ENCODE results near the gene ZFYVE1.
A peak's percentile ranks its signal among the peaks of the same experiment; 100 is the strongest.
"Not testable (repeated sequence)": the region's sequence is repeated elsewhere in the genome, so short reads cannot be mapped to it uniquely, and the experiment has no call there.

Gene ZFYVE1

DNA sequence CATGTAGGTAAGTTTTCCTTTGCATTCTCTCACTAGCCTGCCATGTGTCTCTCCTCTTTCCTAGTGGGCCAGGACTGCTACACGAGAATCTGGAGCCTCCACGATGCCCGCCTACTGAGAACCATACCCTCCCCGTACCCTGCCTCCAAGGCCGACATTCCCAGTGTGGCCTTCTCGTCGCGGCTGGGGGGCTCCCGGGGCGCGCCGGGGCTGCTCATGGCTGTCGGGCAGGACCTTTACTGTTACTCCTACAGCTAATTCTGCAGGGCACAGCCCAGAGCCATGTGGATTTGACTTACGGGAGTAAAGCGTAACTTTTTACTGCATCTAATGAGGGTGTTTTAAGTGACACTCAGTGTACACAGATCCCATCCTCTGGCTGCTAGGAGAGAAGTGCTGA lies 68.4 kb downstream of the ZFYVE1 start:
- DNase-seq (ENCODE audit: extremely low read depth, low read depth) = no peak

DNA sequence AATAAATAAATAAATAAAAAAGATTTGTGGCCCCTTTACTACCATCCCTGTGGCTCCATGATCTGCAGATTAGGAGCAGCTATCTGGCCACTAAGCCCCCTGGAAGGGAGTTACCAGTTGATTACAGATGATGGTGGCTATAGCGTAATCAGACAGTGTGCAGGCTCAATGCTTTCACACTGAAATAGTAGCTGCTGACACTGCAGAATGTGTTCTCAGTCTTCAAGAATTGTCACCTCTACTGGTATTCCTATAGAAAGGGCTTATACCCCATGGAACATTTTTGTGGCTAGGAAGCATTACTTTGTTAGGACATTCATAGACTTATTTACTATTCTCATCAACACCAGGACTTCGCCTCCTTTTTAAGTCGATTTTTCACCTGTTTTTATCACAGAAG lies 69.7 kb downstream of the ZFYVE1 start:
- DNase-seq (ENCODE audit: extremely low read depth, low read depth) = no peak
- no peak overlapping the region for H3K4me3 ChIP-seq (replicated peaks; ENCODE audit: low read depth, low read length)
- TF ChIP-seq, protein P1, sequence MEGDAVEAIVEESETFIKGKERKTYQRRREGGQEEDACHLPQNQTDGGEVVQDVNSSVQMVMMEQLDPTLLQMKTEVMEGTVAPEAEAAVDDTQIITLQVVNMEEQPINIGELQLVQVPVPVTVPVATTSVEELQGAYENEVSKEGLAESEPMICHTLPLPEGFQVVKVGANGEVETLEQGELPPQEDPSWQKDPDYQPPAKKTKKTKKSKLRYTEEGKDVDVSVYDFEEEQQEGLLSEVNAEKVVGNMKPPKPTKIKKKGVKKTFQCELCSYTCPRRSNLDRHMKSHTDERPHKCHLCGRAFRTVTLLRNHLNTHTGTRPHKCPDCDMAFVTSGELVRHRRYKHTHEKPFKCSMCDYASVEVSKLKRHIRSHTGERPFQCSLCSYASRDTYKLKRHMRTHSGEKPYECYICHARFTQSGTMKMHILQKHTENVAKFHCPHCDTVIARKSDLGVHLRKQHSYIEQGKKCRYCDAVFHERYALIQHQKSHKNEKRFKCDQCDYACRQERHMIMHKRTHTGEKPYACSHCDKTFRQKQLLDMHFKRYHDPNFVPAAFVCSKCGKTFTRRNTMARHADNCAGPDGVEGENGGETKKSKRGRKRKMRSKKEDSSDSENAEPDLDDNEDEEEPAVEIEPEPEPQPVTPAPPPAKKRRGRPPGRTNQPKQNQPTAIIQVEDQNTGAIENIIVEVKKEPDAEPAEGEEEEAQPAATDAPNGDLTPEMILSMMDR (IDR thresholded peaks at IDR 0.05; ENCODE audit: low read depth, low read length, missing control alignments) = no peak

More for the DNA sequence above, 68.4 kb downstream of the ZFYVE1 start:
- H3K4me3 ChIP-seq (replicated peaks; ENCODE audit: low read depth, low read length) = no peak overlapping the region
- TF ChIP-seq, protein P1 (IDR thresholded peaks at IDR 0.05; ENCODE audit: low read depth, low read length, missing control alignments) = no peak

DNA sequence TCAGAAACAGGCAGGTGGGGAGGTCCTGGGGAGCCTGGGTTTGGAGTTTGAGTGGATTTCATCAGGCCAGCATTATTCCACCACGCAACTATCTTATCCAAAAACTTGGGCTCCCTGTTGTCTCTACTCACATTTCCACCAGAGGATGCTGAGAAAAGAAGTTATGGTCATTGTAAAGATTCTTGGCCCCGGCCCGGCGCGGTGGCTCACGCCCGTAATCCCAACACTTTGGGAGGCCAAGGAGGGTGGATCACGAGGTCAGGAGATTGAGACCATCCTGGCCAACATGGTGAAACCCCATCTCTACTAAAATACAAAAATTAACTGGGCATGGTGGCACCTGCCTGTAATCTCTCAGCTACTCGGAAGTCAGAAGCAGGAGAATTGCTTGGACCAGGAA lies 70.2 kb downstream of the ZFYVE1 start:
- DNase-seq (ENCODE audit: extremely low read depth, low read depth); H3K4me3 ChIP-seq (replicated peaks; ENCODE audit: low read depth, low read length): not testable (repeated sequence)

DNA sequence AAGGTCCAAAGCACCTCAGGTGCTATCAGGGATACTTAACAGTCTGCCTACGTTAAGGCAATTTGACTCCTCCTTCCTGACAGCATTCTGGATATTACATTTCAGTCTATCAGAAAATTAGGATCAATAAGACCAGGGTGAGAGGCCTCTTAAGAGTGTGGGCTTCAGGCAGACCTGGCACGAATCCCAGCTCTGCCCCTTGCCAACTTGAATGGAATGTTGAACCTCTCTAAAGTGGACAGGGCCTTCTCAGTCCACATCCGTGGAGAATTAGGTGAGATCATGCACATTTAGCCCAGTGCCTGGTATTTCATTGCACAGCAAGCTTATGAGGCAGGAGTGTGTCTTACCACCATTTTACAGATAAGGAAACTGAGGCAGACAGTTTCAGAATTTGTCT lies 74.7 kb downstream of the ZFYVE1 start:
- no peak overlapping the region for H3K4me3 ChIP-seq (replicated peaks; ENCODE audit: low read depth, low read length)
- TF ChIP-seq, protein P1 (IDR thresholded peaks at IDR 0.05; ENCODE audit: low read depth, low read length, missing control alignments) = no peak
- DNase-seq (ENCODE audit: extremely low read depth, low read depth) = no peak

DNA sequence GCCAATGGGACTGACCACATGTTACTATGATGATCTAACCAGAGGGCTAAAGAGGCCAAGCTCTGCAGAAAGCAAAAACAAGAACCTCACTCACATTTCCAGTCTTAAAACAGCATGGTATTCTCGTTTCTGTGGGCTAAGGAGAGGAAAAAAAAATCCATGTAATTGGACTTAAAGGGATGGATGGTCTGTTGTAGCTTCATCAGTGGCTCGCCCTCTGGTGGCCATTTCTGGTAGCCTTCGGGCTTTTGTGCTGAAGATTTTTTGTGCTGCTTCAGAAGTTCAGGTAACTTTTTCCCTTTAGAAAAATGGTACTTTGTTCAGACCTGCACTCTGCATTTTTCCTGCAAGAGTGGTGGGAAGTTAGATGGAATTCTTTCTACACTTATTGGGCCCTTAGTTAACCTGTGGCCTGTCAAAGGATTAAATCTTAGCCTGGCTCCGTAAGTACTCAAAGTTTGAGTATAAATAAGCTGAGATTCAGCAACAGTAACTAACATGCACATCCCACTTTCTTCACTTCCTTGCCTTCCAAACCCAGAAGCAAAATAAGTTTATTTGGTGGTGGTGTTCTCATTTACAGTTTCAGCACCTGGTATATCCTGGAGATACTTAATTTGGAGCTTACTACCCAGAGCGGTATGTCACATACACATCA lies 78.3 kb downstream of the ZFYVE1 start:
- H3K4me3 ChIP-seq (replicated peaks; ENCODE audit: low read depth, low read length) = no peak overlapping the region
- TF ChIP-seq, protein P1 (IDR thresholded peaks at IDR 0.05; ENCODE audit: low read depth, low read length, missing control alignments) = peak; percentile 89
- no peak for DNase-seq (ENCODE audit: extremely low read depth, low read depth)

DNA sequence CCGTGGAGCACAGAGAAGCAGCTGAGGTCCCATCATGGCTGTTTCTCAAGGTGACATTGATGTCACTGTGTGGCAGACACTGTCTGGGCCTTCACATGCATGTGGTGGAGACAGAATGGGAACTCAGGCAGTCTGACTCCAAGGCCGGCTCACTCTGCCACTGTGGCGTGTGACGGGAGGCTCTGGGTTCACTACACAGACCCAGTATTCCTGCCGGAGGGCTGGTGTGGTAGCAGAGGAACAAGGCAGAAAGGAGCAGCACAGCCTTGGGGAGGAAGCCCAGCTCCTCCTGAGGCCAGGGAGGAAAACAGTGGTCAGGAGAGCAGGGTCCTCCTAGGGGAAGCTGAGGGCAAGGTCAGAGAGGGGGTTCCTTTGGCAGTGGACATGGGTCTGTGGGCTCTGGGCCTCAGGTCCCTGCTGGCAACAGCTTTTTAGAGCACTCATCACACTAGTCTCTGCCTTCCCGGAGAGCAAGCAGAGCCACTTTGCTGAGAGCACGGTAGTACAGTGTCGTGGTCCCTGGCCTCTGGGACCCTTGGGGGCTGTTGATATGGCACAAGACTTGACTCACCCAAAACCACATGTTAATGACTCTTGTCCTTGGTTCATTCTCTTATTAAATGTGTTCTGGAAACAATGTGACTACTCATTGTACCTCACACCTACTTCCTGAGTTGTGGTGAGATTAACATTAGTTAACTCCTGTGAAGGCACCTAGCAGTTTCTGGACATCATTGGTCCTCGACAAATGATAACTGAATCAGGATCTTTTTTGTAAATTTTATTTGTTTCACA lies 79.3 kb downstream of the ZFYVE1 start:
- TF ChIP-seq, protein P1 (IDR thresholded peaks at IDR 0.05; ENCODE audit: low read depth, low read length, missing control alignments) = no peak
- H3K4me3 ChIP-seq (replicated peaks; ENCODE audit: low read depth, low read length) = no peak overlapping the region
- no peak for DNase-seq (ENCODE audit: extremely low read depth, low read depth)

DNA sequence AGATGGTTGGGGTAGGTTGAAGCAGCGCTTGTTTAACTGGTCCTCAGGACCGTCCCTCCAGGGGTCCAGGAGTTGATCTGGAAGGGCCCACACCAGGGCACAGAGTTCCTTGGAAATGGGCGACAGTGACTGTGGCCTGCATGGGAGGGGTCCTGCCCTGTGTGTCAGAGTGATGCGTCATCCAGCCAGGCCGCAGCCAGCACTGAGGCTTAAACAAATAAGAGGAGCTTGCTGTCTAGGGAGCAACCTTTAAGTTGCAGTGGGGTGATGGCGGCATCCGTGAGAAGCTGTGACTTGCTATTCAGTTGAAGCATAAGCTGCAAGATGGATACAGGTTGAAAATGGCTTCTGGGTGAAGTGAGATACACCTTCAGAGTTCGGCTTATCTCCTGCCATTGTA lies 80.4 kb downstream of the ZFYVE1 start:
- DNase-seq (ENCODE audit: extremely low read depth, low read depth) = no peak
- no peak overlapping the region for H3K4me3 ChIP-seq (replicated peaks; ENCODE audit: low read depth, low read length)
- TF ChIP-seq, protein P1 (IDR thresholded peaks at IDR 0.05; ENCODE audit: low read depth, low read length, missing control alignments) = no peak

Data from HFF-Myc (cell line).